ENCODE measurements around the gene COP1. TPM values are rescaled to one million over a fixed set of nuclear protein-coding genes. Genes with fewer than 3 reads are reported as not detected.

Gene COP1
- 68.9 and 76.2 TPM in 2 replicates for total RNA-seq

DNA sequence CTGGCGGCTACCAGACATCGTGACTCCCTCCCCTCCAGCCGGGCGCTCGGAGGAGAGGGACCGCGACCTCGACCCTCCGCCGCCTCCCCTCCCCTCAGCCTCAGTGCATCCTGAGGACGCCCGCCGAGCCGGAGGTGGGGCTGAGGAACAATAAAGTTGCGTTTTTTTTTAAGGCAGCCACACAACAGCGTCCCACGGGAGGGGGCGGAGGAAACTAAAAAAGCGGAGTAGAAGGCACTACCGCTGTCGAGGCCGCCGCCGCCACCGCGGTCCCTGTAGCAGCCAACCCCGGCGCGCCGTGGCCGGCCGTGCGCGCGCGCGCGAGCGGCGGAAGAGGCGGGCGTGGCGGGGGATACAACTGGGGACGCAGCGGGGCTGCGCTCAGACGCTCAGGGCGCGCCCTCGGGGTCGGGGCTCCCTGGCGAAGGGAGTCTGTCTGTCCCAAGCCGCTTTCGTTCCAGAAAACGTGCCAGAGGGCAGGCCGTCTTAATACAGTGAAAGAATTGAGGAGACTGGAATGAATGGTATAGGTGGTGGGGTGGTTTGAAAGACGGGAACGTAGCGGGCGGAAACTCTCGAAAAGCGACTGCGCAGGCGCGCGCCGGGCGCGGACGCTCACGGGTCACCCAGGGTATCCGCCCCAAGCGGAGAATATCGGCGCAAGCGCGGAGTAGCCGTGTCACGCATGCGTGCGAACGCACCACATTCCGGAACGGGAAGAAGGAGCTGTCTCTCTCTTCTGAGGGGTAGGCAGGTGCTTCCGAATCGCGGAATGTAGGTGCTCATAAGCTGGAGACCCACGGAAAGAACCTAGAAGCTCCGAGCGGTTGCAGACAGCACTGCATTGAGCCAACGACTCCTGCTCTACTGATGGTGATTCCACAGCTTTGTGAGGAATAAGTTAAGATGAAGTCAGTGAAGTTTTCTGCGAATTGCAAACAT lies at the start of gene COP1:
Gene COP1 (minus strand): TSS at position 326 of the 942 bp plus-strand sequence. CDS start 308 bp downstream, at position 18.

Small RNAs within 50 kb of the gene (small RNA-seq; reads per million reads assigned to genes)
- gene RF00066 = not detected
- gene RNU2-12P = not detected
- not detected for gene RPS29P5
- 20.9 reads per million, percentile 97 among the genes with 10 or more reads in this experiment for gene SCARNA3
